ENCODE results near the gene CLNK.
A peak's percentile ranks its signal among the peaks of the same experiment; 100 is the strongest.
"Not testable (repeated sequence)": the region's sequence is repeated elsewhere in the genome, so short reads cannot be mapped to it uniquely, and the experiment has no call there.

The CLNK gene

GRCh38 chr4:10581022-10581421 is 103.5 kb downstream of the CLNK start:
- DNase-seq (ENCODE audit: extremely low read depth in 1 of 2, low read depth in 1 of 2): no peak

GRCh38 chr4:10579648-10580047 is 104.9 kb downstream of the CLNK start:
- DNase-seq (ENCODE audit: extremely low read depth in 1 of 2, low read depth in 1 of 2): no peak

DNA sequence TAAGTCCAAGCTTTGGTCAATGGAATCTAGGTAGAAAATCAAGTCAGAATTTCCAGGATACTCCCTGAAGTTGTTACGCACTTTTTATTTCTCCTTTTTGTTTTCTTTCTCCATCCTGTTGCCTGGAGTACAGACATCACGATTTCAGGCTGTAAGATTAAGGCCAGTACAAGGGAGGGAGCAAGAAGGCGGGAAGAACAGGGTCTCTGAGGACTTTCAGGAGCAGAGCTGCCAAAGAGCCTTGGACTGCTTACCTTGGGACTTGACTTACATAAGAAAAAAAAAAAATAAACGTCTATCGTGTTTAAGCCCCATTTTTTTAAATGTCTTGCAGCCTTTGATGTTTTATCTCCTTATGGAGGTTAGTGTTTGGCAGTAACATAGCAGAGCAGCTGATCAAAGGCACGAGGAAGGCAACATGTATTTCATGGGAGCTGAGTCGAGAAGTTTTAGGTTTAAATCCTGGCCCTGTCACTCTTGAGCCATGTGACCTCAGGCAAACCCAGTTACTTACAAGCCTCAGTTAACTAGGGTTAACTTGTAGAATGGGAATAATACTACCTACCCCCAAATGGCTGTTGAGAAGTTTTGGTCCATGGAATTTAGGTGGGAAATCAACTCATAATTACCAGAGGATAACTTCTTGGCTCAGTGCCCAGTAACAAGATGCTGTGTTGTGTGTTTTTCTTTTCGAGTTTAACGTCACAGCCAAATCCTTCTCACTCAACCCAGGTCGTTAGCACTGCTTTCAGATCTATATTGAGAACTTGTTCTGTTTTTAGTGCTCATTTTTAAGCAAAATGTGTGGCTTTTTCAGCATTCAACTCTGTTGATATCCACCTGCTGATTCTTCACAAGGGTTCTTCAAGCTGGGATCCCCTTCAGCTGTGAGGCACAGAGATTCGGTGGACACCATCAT is 106.8 kb downstream of the CLNK start:
- DNase-seq (ENCODE audit: extremely low read depth in 1 of 2, low read depth in 1 of 2): no peak

GRCh38 chr4:10577018-10577417 is 107.5 kb downstream of the CLNK start:
- no peak for DNase-seq (ENCODE audit: extremely low read depth in 1 of 2, low read depth in 1 of 2)

GRCh38 chr4:10576236-10576635 is 108.3 kb downstream of the CLNK start:
- no peak for DNase-seq (ENCODE audit: extremely low read depth in 1 of 2, low read depth in 1 of 2)

DNA sequence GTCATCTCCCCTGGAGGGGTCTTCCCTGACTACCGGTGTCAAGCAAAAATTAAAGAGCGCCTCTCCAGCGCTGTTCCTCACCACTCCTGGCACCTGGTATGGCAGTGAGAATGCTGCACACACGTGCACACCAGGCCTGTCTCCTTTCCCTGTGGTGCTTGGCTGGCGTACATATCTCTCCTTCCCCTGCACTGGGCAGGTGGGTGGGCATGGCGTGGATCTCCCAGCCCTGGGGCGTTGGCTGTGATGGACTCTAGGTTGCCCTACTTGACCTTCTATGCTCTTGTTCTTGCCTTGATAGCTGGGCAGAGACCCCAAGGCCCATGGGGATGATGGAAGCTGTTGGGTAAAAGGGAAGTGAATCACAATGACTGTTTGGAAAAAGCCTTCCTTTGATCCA is 109.2 kb downstream of the CLNK start:
- DNase-seq (ENCODE audit: extremely low read depth in 1 of 2, low read depth in 1 of 2): no peak

GRCh38 chr4:10574553-10574952 is 110.0 kb downstream of the CLNK start:
- not testable (repeated sequence) for DNase-seq (ENCODE audit: extremely low read depth in 1 of 2, low read depth in 1 of 2)

DNA sequence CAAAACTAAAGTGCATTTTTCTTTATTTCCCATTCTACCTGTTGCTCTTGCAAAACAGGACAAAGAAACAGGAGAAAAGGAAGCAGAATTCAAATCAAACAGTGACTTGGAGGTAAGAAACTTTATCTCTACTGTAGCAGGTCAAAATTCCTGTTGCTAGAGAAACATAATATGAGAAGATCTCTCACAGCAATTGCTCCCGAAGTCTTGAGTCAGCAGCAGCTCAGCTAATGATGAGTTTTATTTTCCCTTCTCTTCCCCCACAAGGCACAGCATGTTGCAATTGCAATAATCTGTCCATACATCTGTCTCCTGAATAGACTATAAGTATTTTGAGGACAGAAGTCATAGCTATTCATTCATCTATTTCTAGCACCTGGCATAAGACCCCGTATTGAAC is 112.7 kb downstream of the CLNK start:
- no peak for DNase-seq (ENCODE audit: extremely low read depth in 1 of 2, low read depth in 1 of 2)

GRCh38 chr4:10569491-10569890 is 115.1 kb downstream of the CLNK start:
- DNase-seq (ENCODE audit: extremely low read depth in 1 of 2, low read depth in 1 of 2): no peak

DNA sequence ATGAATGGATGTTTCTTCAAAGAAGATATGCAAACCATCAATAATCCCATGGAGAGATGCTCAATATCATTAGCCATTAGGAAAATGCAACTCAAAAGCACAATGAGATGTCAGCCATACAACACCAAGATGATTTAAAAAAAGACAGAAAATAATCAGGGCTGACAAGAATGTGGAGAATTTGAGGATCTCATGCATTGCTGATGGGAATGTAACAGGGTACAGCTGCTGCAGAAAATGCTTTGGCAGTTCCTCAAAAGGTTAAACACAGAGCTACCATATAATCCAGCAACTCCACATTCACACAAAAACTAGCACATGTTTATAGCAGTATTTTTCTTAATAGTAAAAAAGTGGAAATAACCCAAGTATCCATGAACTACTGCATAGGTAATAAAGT is 116.8 kb downstream of the CLNK start:
- no peak for DNase-seq (ENCODE audit: extremely low read depth in 1 of 2, low read depth in 1 of 2)

GRCh38 chr4:10565166-10565780 is 119.3 kb downstream of the CLNK start:
- no peak for DNase-seq (ENCODE audit: extremely low read depth in 1 of 2, low read depth in 1 of 2)

GRCh38 chr4:10554694-10555093 is 129.9 kb downstream of the CLNK start:
- peak in 1 of 2 donors; percentile 11 for DNase-seq (ENCODE audit: extremely low read depth in 1 of 2, low read depth in 1 of 2)

GRCh38 chr4:10554121-10554520 is 130.4 kb downstream of the CLNK start:
- no peak for DNase-seq (ENCODE audit: extremely low read depth in 1 of 2, low read depth in 1 of 2)

- DNase-seq (ENCODE audit: extremely low read depth in 1 of 2, low read depth in 1 of 2): no peak
Observed at GRCh38 chr4:10552591-10553280, 131.8 kb downstream of the CLNK start.

- DNase-seq (ENCODE audit: extremely low read depth in 1 of 2, low read depth in 1 of 2): no peak
Observed at GRCh38 chr4:10535912-10536311, 148.7 kb downstream of the CLNK start.

DNA sequence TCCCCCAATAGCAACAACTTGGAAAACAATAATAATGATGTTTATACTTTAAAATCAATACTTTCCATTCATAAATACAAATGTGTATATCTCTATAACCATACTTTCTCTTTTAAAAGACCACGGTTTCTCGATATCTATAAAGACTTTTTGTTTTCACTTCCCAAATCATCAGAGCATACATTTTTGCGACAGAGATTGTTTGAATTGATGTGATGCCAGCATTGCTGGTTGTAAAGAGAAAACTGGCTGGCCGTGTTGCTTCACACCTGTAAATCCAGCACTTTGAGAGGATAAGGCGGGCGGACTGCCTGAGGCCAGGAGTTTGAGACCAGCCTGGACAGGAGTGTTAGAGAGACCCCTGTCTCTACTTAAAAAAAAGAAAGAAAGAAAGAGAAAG is 149.7 kb downstream of the CLNK start:
- no peak for DNase-seq (ENCODE audit: extremely low read depth in 1 of 2, low read depth in 1 of 2)

DNA sequence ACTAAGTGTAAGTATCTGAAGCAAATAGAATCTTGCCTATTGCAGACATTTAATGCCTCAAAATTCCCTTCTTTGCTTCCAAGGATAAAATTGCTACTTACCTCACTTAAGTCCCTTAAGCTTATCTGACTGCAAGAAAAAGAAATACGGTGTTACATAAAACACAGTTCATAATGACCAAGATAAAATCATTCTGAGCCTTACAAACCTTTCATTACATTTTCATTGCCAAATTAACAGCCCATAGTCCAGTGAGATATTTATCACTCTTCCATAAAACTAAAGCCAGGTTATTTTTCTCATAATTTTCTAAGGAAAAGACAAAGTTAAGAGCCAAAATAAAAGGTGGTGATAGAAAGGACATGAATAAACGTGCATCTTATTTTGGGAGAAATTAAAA is 152.4 kb downstream of the CLNK start:
- DNase-seq (ENCODE audit: extremely low read depth in 1 of 2, low read depth in 1 of 2): no peak

- DNase-seq (ENCODE audit: extremely low read depth in 1 of 2, low read depth in 1 of 2): no peak
Observed at GRCh38 chr4:10530137-10530786, 154.3 kb downstream of the CLNK start.

- DNase-seq (ENCODE audit: extremely low read depth in 1 of 2, low read depth in 1 of 2): no peak
Observed at GRCh38 chr4:10529291-10530136, 155.1 kb downstream of the CLNK start.

DNA sequence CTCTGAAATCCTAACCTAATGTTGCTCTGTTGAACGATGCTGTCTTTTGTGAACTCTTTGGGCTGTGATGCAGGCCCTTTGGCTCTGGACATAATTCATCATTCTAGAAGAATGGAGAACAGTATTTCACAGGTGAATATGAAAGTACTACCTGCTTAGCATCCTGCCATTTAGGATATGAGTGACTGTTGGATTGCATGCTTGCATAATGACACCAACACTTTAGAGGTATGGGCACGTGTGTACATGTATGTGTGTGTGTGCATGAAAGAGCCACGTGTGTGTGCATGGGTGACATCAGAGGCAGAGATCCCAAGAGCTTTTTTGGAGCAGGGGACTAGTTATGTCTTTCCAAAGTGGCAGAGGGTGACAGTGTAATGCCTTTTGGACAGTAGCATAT is 157.1 kb downstream of the CLNK start:
- DNase-seq (ENCODE audit: extremely low read depth in 1 of 2, low read depth in 1 of 2): no peak
